Activated naive CD8-positive, alpha-beta T cell treated with anti-CD3 and anti-CD28 coated beads for 36 hours (primary cell): Measurements from ENCODE around the gene VEZF1. TPM values are rescaled to one million over a fixed set of nuclear protein-coding genes. Genes with fewer than 3 reads are reported as not detected.
A peak's percentile ranks its signal among the peaks of the same experiment; 100 is the strongest.

Experiments used
- DNase-seq: peaks from one replicate; pipeline ENCODE4 v3.0.0; 2021
- H3K27ac Mint-ChIP-seq: one replicate; pipeline ENCODE4 v1.8.0; 2022; ENCODE audit warnings: mild to moderate bottlenecking, moderate library complexity, mixed read lengths
- H3K27me3 Mint-ChIP-seq: one replicate; pipeline ENCODE4 v1.8.0; 2022; ENCODE audit warnings: mild to moderate bottlenecking, mixed read lengths
- H3K36me3 Mint-ChIP-seq: one replicate; pipeline ENCODE4 v1.8.0; 2021; ENCODE audit warnings: mild to moderate bottlenecking, mixed read lengths
- H3K4me1 Mint-ChIP-seq: one replicate; pipeline ENCODE4 v1.8.0; 2021; ENCODE audit warnings: mixed read lengths
- H3K4me3 Mint-ChIP-seq: one replicate; pipeline ENCODE4 v1.8.0; 2022; ENCODE audit warnings: mild to moderate bottlenecking, moderate library complexity, mixed read lengths
- H3K9me3 Mint-ChIP-seq: one replicate; pipeline ENCODE4 v1.8.0; 2022; ENCODE audit warnings: mixed read lengths
- total RNA-seq, 2 experiments: library from RNA; stranded (reverse); gene quantifications; one replicate each; pipeline ENCODE4 v1.2.3, GENCODE V29; 2021

Gene VEZF1, protein sequence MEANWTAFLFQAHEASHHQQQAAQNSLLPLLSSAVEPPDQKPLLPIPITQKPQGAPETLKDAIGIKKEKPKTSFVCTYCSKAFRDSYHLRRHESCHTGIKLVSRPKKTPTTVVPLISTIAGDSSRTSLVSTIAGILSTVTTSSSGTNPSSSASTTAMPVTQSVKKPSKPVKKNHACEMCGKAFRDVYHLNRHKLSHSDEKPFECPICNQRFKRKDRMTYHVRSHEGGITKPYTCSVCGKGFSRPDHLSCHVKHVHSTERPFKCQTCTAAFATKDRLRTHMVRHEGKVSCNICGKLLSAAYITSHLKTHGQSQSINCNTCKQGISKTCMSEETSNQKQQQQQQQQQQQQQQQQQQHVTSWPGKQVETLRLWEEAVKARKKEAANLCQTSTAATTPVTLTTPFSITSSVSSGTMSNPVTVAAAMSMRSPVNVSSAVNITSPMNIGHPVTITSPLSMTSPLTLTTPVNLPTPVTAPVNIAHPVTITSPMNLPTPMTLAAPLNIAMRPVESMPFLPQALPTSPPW
- 10 to 100 TPM; 22.8 to 23.0 TPM for total RNA-seq

DNA sequence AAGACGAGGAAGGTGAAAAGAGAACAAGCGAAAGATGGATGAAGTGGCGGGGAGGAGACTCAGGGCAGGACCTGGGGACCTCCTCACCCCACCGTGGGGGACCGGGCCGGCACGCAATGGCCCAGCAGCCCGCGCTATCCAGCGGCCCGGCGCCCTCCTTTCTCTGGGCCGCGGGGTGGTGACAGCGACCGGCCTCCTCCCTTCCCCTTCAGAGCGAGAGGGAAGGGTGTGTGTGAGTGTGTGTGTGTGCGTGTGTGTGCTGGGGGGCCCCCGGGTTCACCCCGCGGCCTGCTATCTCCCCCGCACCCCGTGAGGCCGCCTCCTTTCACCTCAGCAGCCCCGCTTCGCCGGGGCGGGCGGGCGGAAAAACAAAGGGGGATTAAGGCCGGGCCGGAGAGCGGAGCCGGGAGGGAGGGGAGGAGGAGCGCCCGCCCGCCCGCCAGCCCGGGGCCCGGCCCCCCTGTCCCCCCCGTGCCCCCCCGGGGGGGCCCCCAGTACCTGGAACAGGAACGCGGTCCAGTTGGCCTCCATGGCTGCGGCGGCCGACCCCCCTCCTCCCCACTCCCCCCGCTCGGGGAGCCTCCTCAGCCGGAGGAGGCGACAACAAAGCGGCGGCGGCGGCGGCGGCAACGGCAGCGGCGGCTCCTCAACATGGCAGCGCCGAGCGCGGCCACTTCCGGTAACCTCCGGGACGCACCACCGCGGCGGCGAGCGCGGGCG, at the start of gene VEZF1:
Gene VEZF1 (minus strand): TSS at position 674 of the 720 bp plus-strand sequence. CDS start 143 bp downstream, at position 531.
- H3K9me3 Mint-ChIP-seq: no peaks in the 10 kb centered on the region
- peak within 1 kb of the TSS; percentile 92 for H3K27ac Mint-ChIP-seq
- no peaks in the 10 kb centered on the region for H3K27me3 Mint-ChIP-seq
- H3K36me3 Mint-ChIP-seq: peaks cover 11% of the 10 kb centered on the region
- peak within 1 kb of the TSS; percentile 90 for H3K4me3 Mint-ChIP-seq
- DNase-seq: peak; percentile 82
- peaks cover 65% of the 10 kb centered on the region for H3K4me1 Mint-ChIP-seq

DNA sequence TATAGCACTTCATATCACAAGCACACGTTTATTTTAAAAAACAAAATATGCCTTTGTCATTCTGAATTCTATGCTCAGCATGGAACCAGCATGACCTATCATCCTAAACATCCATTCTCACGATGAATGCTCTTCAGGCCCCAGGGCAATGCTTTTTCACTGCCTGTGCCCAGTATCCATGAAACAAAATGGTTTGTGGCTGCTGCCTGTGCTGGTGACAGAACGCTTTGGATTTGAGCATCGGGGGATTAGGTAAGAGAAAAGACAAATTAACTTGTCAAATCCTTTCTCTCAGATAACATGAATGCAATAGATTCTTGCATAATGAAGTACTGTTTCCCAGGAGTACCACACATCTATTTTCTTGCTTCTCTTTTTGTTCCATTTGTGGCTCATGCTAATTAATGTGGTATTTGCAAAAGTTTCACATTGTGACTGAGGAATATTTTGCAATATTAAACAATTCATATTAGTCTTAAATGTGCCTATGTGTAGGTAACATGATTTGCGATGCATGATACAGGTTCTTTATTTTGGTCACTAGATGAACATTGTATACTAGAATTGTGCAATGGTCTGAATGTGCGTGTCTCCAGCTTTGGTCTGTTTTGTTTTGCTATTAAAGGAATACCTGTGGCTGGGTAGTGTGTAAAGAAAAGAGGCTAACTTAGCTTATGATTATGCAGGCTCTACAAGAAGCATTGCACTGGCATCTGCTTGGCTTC, 44.8 kb upstream of the VEZF1 start:
- DNase-seq: no peak
- H3K36me3 Mint-ChIP-seq: peaks cover 1% of the 10 kb centered on the region
- no peak overlapping the region for H3K4me3 Mint-ChIP-seq
- H3K27ac Mint-ChIP-seq: no peak overlapping the region
- peaks cover 3% of the 10 kb centered on the region for H3K9me3 Mint-ChIP-seq
- H3K27me3 Mint-ChIP-seq: peaks cover 17% of the 10 kb centered on the region
- H3K4me1 Mint-ChIP-seq: peaks cover 8% of the 10 kb centered on the region

DNA sequence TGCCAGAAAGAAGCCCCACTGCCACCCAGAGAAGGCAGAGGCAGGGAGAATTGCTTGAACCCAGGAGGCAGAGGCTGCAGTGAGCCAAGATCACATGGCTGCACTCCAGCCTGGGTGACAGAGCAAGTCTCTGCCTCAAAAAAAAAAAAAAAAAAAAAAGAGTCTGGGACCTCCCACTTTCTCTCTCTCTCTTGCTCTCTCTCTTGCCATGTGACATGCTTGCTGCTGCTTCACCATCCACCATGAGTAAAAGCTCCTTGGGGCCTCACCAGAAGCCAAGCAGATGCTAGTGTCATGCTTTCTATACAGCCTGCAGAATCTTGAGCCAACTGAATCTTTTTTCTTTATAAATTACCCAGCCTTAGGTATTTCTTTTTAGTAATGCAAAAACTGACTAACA, 40.5 kb upstream of the VEZF1 start:
- H3K9me3 Mint-ChIP-seq: peaks cover 3% of the 10 kb centered on the region
- peaks cover 28% of the 10 kb centered on the region for H3K27me3 Mint-ChIP-seq
- no peak overlapping the region for H3K27ac Mint-ChIP-seq
- no peak overlapping the region for H3K4me3 Mint-ChIP-seq
- no peak for DNase-seq
- H3K4me1 Mint-ChIP-seq: peaks cover 8% of the 10 kb centered on the region
- H3K36me3 Mint-ChIP-seq: peaks cover 1% of the 10 kb centered on the region

DNA sequence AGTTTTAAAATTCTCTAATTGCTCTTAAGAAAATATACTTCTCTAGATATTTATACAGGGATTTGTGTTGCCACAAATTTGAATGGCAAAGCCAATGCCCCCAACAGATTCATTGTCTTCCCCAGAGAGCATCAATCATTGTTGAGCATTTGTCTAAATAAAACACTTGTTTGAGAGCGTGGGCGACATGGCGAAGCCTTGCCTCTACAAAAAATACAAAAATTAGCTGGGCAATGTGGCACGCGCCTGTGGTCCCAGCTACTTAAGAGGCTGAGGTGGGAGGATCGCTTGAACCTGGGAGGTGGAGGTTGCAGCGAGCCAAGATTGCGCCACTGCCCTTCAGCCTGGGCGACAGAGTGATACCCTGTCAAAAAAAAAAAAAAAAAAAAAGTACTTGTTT, 32.3 kb upstream of the VEZF1 start:
- Mint-ChIP-seq H3K27me3 (peaks cover 14% of the 10 kb centered on the region), H3K27ac (no peak overlapping the region), H3K4me1 (no peaks in the 10 kb centered on the region), H3K4me3 (no peak overlapping the region), H3K9me3 (no peaks in the 10 kb centered on the region), H3K36me3 (peaks cover 2% of the 10 kb centered on the region)
- DNase-seq: no peak

DNA sequence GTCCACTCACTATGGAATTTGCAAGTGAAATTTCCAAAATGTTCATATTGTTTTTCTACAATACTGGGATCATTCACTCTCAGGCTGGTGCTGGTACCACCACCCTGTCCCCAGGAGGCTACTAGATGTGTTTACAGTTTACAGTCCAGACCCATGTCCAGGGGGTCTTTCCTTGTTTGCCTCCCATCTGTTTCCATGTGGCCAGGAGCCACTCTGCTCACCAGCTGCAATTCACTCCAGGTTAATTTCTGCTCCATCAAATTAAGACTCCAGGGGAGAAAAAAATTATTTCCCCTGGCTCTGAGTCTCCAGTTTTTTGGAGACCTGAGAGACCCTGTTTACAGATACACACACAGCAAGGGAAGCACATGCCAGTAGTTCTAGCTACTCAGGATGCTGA, 31.5 kb upstream of the VEZF1 start:
- H3K9me3 Mint-ChIP-seq: no peaks in the 10 kb centered on the region
- H3K27ac Mint-ChIP-seq: no peak overlapping the region
- no peak overlapping the region for H3K4me3 Mint-ChIP-seq
- peaks cover 2% of the 10 kb centered on the region for H3K36me3 Mint-ChIP-seq
- no peak for DNase-seq
- peaks cover 8% of the 10 kb centered on the region for H3K27me3 Mint-ChIP-seq
- H3K4me1 Mint-ChIP-seq: no peaks in the 10 kb centered on the region

DNA sequence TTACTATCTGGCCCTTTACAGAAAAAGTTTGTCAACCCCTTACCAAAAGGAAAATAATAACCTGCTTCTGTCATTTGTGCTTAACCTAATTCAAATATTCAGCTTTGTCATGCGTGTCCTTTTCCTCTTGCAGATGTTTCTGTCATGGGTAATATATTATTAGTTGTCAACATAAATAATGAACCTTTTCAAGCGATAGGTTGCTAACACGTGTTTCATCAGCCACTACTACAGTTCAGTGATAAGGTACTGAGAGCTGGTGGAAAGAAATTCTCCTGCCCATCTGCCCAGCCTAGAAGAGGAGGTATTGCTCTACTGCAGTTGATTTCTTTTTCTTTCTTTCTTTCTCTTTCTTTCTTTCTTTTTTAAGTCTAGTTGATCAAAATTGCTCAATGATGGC, 31.0 kb upstream of the VEZF1 start:
- H3K27ac Mint-ChIP-seq: no peak overlapping the region
- H3K4me3 Mint-ChIP-seq: no peak overlapping the region
- peaks cover 2% of the 10 kb centered on the region for H3K36me3 Mint-ChIP-seq
- H3K27me3 Mint-ChIP-seq: peaks cover 5% of the 10 kb centered on the region
- DNase-seq: no peak
- no peaks in the 10 kb centered on the region for H3K4me1 Mint-ChIP-seq
- H3K9me3 Mint-ChIP-seq: no peaks in the 10 kb centered on the region

DNA sequence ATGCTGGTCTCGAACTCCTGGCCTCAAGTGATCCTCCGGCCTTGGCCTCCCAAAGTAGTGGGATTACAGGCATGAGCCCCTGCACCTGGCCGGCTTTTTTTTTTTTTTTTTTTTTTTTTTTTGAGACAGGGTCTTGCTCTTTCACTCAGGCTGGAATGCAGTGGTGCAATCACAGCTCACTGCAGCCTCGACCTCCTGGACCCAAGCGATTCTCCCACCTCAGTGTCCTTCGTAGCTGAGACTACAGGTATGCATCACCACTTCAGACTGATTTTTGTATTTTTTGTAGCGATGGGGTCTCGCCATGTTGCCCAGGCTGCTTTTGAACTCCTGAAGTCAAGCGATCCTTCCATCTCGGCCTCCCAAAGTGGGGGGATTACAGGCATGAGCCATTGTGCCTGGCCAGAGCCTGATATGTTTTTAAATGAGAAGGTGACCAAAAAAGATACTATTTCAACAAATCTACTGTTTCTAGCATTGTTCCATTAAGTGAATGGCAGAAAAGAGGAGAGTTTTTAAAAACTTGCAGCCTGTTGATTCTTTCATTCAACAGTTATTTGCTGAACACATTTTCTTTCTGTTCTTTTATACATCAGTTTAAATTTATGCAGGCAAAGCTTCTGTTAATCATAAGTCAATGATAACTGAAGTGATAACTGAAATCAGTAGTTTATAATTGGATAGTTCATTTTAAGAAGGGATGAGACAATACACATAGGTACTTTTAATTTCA, 22.2 kb upstream of the VEZF1 start:
- peaks cover 34% of the 10 kb centered on the region for H3K36me3 Mint-ChIP-seq
- DNase-seq: no peak
- H3K4me3 Mint-ChIP-seq: no peak overlapping the region
- peaks cover 14% of the 10 kb centered on the region for H3K4me1 Mint-ChIP-seq
- no peaks in the 10 kb centered on the region for H3K9me3 Mint-ChIP-seq
- H3K27ac Mint-ChIP-seq: no peak overlapping the region
- H3K27me3 Mint-ChIP-seq: no peaks in the 10 kb centered on the region

DNA sequence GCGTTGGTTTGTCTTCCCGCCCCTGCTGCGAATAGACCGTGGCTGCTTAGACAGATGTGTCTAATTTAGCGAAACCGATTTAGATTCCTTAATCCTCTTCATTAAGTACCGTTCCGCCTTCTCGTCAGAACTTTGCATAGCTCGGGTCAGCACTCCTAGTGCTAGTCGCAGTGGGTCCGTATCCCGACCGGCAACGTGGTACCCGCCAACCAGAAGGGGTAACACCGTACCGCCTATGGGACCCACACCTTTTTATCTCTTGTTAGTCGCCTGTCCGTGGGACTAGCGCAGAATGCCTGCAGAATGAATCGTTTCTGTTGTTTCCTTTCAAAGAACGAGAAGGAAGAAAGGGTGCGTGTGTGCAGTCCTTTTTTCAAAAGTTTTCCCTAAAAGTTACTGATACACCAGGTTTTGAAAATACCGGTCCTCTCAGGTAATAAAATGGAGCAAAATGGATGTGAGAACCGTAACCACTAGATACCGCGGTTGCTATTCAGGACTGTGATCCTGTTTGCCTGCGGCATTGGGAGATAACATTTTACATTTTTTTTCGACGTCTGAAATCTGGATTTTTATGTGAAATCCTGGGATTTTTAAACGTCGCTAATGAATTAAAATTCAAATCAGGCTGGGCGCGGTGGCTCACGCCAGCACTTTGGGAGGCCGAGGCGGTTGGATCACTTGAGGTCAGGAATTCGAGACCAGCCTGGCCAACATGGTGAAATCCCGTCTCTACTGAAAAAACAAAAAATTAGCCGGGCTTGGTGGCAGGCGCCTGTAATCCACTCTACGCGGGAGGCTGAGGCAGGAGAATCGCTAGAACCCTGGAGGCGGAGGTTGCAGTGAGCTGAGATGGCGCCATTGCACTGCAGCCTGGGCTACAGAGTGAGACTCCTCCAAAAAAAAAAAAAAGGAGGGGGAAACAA, 20.0 kb upstream of the VEZF1 start:
- Mint-ChIP-seq H3K36me3 (peaks cover 55% of the 10 kb centered on the region), H3K4me3 (peak overlapping the region; percentile 93), H3K9me3 (no peaks in the 10 kb centered on the region), H3K4me1 (peaks cover 32% of the 10 kb centered on the region), H3K27me3 (no peaks in the 10 kb centered on the region), H3K27ac (peak overlapping the region; percentile 99)
- DNase-seq: no peak

DNA sequence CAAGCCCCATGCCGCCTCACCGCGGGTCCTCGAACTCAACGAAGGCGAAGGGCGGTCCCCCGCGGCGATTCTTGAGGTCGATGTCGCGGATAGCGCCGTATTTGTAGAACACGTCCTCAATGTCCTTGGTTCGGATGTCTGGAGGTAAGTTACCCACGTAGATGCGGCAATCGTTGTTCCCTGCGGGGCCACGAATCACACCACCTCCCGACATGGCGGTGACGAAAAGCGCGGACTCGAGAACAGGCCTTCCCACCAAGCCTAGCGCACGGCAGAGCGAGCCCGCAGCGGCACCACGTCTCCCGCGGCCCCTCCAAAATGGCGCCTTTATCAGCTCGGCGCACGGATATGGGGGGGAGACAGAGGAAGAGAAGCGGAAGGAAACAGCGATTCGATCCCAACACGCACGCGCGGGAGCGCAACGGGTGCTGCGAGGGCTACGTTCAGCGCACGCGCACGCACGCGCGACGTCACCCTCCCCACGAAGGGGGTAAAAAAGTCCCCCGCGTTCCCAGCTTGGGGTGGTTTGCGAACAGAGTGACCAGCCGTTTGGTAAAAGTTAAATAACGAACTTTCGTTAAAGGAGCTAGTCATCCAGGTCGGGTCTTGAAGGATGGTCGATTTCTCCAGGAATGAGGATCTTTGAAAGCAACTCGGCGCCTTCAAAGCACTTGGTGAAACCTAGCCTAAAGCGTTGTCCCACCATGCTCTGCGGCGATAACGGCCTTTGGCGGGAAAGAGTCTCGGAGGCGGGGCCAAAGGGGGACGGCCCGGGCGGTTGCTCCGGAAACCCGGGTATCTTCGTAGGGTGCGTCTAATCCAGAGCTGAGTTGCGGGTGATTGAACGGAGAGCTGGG, 19.1 kb upstream of the VEZF1 start, which contains the start of gene SRSF1:
Gene SRSF1 (minus strand): TSS at position 323 of the 857 bp plus-strand sequence. CDS start 109 bp downstream, at position 214.
- DNase-seq: peak; percentile 97
- Mint-ChIP-seq H3K27ac (peak within 1 kb of the TSS; percentile 99), H3K27me3 (no peaks in the 10 kb centered on the region), H3K4me1 (peaks cover 41% of the 10 kb centered on the region), H3K36me3 (peaks cover 64% of the 10 kb centered on the region), H3K4me3 (peak within 1 kb of the TSS; percentile 93), H3K9me3 (no peaks in the 10 kb centered on the region)

DNA sequence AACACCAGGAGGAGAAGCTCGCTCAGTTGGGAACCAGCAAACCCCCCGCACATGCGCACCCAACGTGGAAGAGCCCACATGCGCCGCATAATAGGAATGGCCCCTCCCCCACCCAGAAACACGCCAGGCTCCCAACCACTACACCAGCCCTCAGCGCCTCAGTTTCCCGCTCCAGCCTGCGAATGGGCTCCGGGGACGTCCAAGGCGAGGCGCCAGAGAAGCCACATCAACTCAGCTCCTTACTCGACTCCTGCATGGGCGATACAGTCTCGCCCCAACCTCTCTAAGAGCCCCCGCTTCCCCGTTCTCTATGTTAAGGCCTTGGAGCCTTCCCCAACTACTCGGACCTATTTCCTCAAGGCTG, 18.5 kb upstream of the VEZF1 start:
- Mint-ChIP-seq H3K27ac (peak overlapping the region; percentile 99), H3K27me3 (no peaks in the 10 kb centered on the region), H3K36me3 (peaks cover 65% of the 10 kb centered on the region), H3K4me1 (peaks cover 46% of the 10 kb centered on the region), H3K9me3 (no peaks in the 10 kb centered on the region), H3K4me3 (peak overlapping the region; percentile 93)
- DNase-seq: peak; percentile 61

DNA sequence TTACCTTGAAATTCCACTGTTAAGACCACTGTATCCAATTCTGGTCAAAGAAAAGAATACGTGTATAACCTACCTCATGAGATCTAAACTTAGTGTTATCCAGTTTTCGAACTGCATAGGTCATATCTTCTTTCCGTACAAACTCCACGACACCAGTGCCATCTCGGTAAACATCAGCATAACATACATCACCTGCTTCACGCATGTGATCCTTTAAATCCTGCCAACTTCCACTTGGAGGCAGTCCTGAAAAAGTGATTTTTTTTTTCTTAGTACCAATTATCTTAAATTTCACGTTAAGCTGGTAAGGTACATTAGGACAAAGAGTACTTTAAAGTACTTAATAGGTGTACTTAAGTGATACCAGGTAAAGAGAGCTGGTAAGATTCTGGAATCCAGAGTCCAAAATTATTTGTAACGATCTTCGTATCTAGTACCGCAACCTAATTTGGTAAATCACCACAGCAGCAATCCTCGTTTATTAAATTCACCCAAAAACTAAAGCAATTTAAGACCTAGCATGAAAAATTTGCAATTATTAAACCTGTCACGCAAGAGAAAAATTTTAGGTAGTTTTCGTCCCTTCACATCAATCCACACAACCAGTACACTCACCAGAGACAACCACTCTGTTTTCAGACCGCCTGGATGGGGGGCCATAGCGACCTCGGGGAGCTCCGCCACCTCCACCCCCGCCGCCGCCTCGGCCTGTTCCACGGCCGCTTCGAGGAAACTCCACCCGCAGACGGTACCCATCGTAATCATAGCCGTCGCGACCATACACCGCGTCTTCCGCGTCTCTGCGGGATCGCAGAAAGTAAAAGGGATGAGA, 17.9 kb upstream of the VEZF1 start:
- H3K9me3 Mint-ChIP-seq: no peaks in the 10 kb centered on the region
- H3K27ac Mint-ChIP-seq: peak overlapping the region; percentile 99
- no peak for DNase-seq
- H3K36me3 Mint-ChIP-seq: peaks cover 65% of the 10 kb centered on the region
- H3K27me3 Mint-ChIP-seq: no peaks in the 10 kb centered on the region
- peak overlapping the region; percentile 93 for H3K4me3 Mint-ChIP-seq
- H3K4me1 Mint-ChIP-seq: peaks cover 51% of the 10 kb centered on the region

DNA sequence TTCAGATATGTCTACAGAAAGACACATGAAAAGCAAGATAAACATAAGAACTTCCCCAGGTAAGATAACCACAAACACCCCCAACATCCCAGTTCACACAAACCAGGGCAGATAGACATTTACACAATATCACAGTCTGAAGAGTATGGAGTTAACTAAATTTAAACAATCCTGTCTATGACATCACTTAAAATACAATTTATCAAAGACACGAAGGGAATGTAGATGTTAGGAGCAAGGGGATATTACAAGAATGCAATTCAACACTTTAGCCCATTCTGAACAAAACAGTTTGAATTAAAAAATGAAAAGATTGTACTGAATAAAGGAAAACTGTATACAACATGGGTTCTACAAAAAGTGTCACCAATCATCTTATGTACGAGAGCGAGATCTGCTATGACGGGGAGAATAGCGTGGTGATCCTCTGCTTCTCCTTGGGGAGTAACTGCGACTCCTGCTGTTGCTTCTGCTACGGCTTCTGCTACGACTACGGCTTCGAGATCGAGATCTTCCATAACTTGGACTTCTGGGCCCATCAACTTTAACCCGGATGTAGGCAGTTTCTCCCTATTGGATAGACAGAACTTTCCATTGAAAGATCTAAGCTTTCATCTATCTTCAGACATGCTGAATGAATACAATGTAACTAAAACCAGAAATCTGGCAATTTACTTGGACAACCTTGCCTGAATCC, 17.1 kb upstream of the VEZF1 start:
- Mint-ChIP-seq H3K36me3 (peaks cover 68% of the 10 kb centered on the region), H3K27ac (peak overlapping the region; percentile 99), H3K4me3 (peak overlapping the region; percentile 93), H3K9me3 (no peaks in the 10 kb centered on the region), H3K4me1 (peaks cover 56% of the 10 kb centered on the region), H3K27me3 (no peaks in the 10 kb centered on the region)
- DNase-seq: no peak
